ENCODE results near the gene ZNF701.

Gene ZNF701

GRCh38 chr19:52584736-52585440 lies 14.8 kb downstream of the ZNF701 start (continued):
- TF ChIP-seq ZNF423 (tag by site-specific recombination; IDR thresholded peaks at IDR 0.05) (no peak), ZNF596 (tag by site-specific recombination; IDR thresholded peaks at IDR 0.05) (no peak), ZNF350 (tag by site-specific recombination; IDR thresholded peaks at IDR 0.05) (no peak), ZNF510 (tag by site-specific recombination; IDR thresholded peaks at IDR 0.05; ENCODE audit: insufficient replicate concordance) (no peak), ZBTB44 (tag by site-specific recombination; IDR thresholded peaks at IDR 0.05) (no peak), ZNF155 (tag by site-specific recombination; IDR thresholded peaks at IDR 0.05) (no peak), ZNF341 (tag by site-specific recombination; IDR thresholded peaks at IDR 0.05; ENCODE audit: low read depth) (no peak)

- POLR2A ChIA-PET = no interaction called here
- Histone ChIP-seq H3K27ac (ENCODE audit: extremely low read depth, low read depth, low read length) (no peak overlapping the region), H3K4me3 (ENCODE audit: low read depth, low read length) (no peak overlapping the region), H3K36me3 (ENCODE audit: control insufficient read depth in 2 of 2, insufficient read depth in 1 of 2, low read length in 2 of 2) (peaks cover 0 to 38% of the 10 kb centered on the region in 2 experiments; a peak in 1 of 3 replicates), H3K4me1 (ENCODE audit: control insufficient read depth, insufficient read depth, low read length) (no peaks in the 10 kb centered on the region), H3K9me3 (ENCODE audit: control insufficient read depth, insufficient read depth, low read depth, low read length) (no peaks in the 10 kb centered on the region)
- no peak for TF ChIP-seq ZNF362 (tag by site-specific recombination; IDR thresholded peaks at IDR 0.05)
- no peak for TF ChIP-seq ZNF571 (tag by site-specific recombination; IDR thresholded peaks at IDR 0.05)
- TF ChIP-seq ZNF624 (tag by site-specific recombination; IDR thresholded peaks at IDR 0.05) = no peak
- no peak for TF ChIP-seq ZSCAN5A (tag by site-specific recombination; IDR thresholded peaks at IDR 0.05)
- no peak for TF ChIP-seq ZSCAN16 (tag by site-specific recombination; IDR thresholded peaks at IDR 0.05)
- TF ChIP-seq ZNF629 (tag by site-specific recombination; IDR thresholded peaks at IDR 0.05) = no peak
- no peak for TF ChIP-seq ZBTB10 (tag by site-specific recombination; IDR thresholded peaks at IDR 0.05)
- no peak for TF ChIP-seq ZIC2 (tag by site-specific recombination; IDR thresholded peaks at IDR 0.05)
- TF ChIP-seq INSM2 (tag by site-specific recombination; IDR thresholded peaks at IDR 0.05) = no peak
- TF ChIP-seq ZNF529 (tag by site-specific recombination; IDR thresholded peaks at IDR 0.05; ENCODE audit: insufficient replicate concordance) = no peak
- no peak for TF ChIP-seq ZNF704 (tag by site-specific recombination; IDR thresholded peaks at IDR 0.05)
- no peak for TF ChIP-seq ZNF280C (tag by site-specific recombination; IDR thresholded peaks at IDR 0.05)
- no peak for TF ChIP-seq ZNF2 (tag by site-specific recombination; IDR thresholded peaks at IDR 0.05)
- no peak for TF ChIP-seq ZNF670 (tag by site-specific recombination; IDR thresholded peaks at IDR 0.05; ENCODE audit: low read depth)
- no peak for TF ChIP-seq ZBTB21 (tag by site-specific recombination; IDR thresholded peaks at IDR 0.05)
- TF ChIP-seq WT1 (tag by site-specific recombination; IDR thresholded peaks at IDR 0.05) = no peak
- TF ChIP-seq SP7 (tag by site-specific recombination; IDR thresholded peaks at IDR 0.05) = no peak
- CTCF ChIA-PET = no interaction called here
Measured at GRCh38 chr19:52585604-52586003, 15.5 kb downstream of the ZNF701 start.
